K562 (cell line): ENCODE measurements around the gene ZNF440. TPM values are rescaled to one million over a fixed set of nuclear protein-coding genes. Genes with fewer than 3 reads are reported as not detected.

Source experiments
- ATAC-seq: fragments of 200-7000 bp; cut with Tn5 transposase; 3 replicates; pipeline ENCODE4 v1.9.1; 2020; ENCODE audit warnings: moderate library complexity
- BruUV-seq: library from RNA; stranded (reverse); fragments of 400-500 nt; replicated peaks from 2 replicates; lab custom pipeline; 2021; lab: Mats Ljungman, UMichigan
- CTCF ChIA-PET: fragments of 300-600 bp; formaldehyde crosslinking; extraction: SDS; loops from one replicate; lab custom pipeline; 2021; ENCODE audit warnings: low intra/inter-chr PET ratio; lab: Yijun Ruan, JAX
- POLR2A ChIA-PET: fragments of 300-600, 350-650 bp; sonication (Branson Sonifier 250); formaldehyde crosslinking; extraction: SDS; loops from one replicate; lab custom pipeline; 2021; ENCODE audit warnings: antibody characterized with exemption, inconsistent platforms; lab: Yijun Ruan, JAX
- DNase-seq, 4 experiments: peaks; one replicate each; pipeline versions ENCODE4 v3.0.0 to v3.0.0-alpha.2; 2011 to 2018; ENCODE audit warnings: low spot score in 3 of 4, mixed read lengths in 3 of 4; ENCODE audit errors: extremely low read depth in 1 of 4
- FAIRE-seq: peaks from 2 replicates; lab custom pipeline; 2011; peaks lifted over from hg19 to GRCh38; lab: Jason Lieb, UNC
- H2AFZ ChIP-seq: 2 replicates; pipeline ENCODE4 v1.6.0; 2011; ENCODE audit warnings: low read depth, low read length, control low read depth, inconsistent platforms
- H3K27ac ChIP-seq: fragments of 200-600 bp; 3 replicates; pipeline ENCODE4 v1.8.0; 2011; ENCODE audit warnings: low read depth, mild to moderate bottlenecking, control low read depth, inconsistent platforms, low read length, moderate library complexity, mixed read lengths; ENCODE audit errors: extremely low read depth
- H3K27me3 ChIP-seq, 2 experiments: fragments of 300-600 bp in 1 of 2; 2 replicates in 1 of 2; 3 replicates in 1 of 2; pipeline versions ENCODE4 v1.6.0 to v1.8.0; 2011; ENCODE audit warnings: inconsistent platforms in 2 of 2, low read length in 2 of 2, mild to moderate bottlenecking in 1 of 2, mixed read lengths in 1 of 2, moderate library complexity in 1 of 2; ENCODE audit not compliant: control insufficient read depth in 2 of 2, insufficient read depth in 2 of 2
- H3K36me3 ChIP-seq: fragments of 300-600 bp; 3 replicates; pipeline ENCODE4 v1.8.0; 2011; ENCODE audit warnings: mild to moderate bottlenecking, low read length, inconsistent platforms; ENCODE audit not compliant: control insufficient read depth, insufficient read depth
- H3K4me1 ChIP-seq, 2 experiments: fragments of 200-600 bp in 1 of 2; replicated peaks in 1 of 2; 2 replicates in 1 of 2; 3 replicates in 1 of 2; pipeline versions ENCODE4 v1.5.1 to v1.8.0; 2011; ENCODE audit warnings: inconsistent platforms in 2 of 2, low read length in 2 of 2, mild to moderate bottlenecking in 1 of 2, mixed read lengths in 1 of 2, moderate library complexity in 1 of 2; ENCODE audit not compliant: control insufficient read depth in 2 of 2, insufficient read depth in 2 of 2
- H3K4me2 ChIP-seq: 2 replicates; pipeline ENCODE4 v1.6.1; 2011; ENCODE audit warnings: low read length, control low read depth, inconsistent platforms, mixed read lengths; ENCODE audit not compliant: insufficient read depth
- H3K4me3 ChIP-seq: fragments of 200-600 bp; sonication (generic), shearing (Covaris generic); 2 replicates; pipeline ENCODE4 v1.5.1; 2016; ENCODE audit warnings: control low read depth, inconsistent platforms
- H3K79me2 ChIP-seq: fragments of 200-600 bp; 3 replicates; pipeline ENCODE4 v1.8.0; 2011; ENCODE audit warnings: low read length, inconsistent platforms; ENCODE audit not compliant: control insufficient read depth, insufficient read depth
- H3K9ac ChIP-seq, 2 experiments: 2 replicates each; pipeline versions ENCODE4 v1.6.0 to v1.6.1; 2011; ENCODE audit warnings: low read depth in 2 of 2, low read length in 2 of 2, control low read depth in 1 of 2, inconsistent platforms in 1 of 2, mild to moderate bottlenecking in 1 of 2, mixed read lengths in 1 of 2; ENCODE audit not compliant: insufficient read depth in 1 of 2
- H3K9me1 ChIP-seq: one replicate; pipeline ENCODE4 v1.6.0; 2011; ENCODE audit warnings: inconsistent platforms, mild to moderate bottlenecking, low read length, moderate library complexity; ENCODE audit not compliant: control insufficient read depth, insufficient read depth
- H3K9me3 ChIP-seq: replicated peaks from 2 replicates; pipeline ENCODE4 v1.5.1; 2011; ENCODE audit warnings: low read depth, low read length, inconsistent platforms; ENCODE audit not compliant: control insufficient read depth, insufficient read depth
- H4K20me1 ChIP-seq: replicated peaks from 2 replicates; pipeline ENCODE4 v1.6.1; 2011; ENCODE audit warnings: low read length, inconsistent platforms, mixed read lengths; ENCODE audit not compliant: control insufficient read depth, insufficient read depth
- CREB5 ChIP-seq: fragments of 250-450 bp; sonication (Bioruptor Pico); IDR thresholded peaks from 2 replicates; pipeline ENCODE4 v1.5.0; 2020; ENCODE audit warnings: mild to moderate bottlenecking
- E2F8 ChIP-seq: fragments of 450-650 bp; IDR thresholded peaks from 2 replicates; pipeline ENCODE4 v1.7.1; 2018; ENCODE audit warnings: mild to moderate bottlenecking, low read depth; ENCODE audit not compliant: partially characterized antibody
- ETS2 ChIP-seq: IDR thresholded peaks from 2 replicates; pipeline ENCODE4 v1.6.1; 2016; ENCODE audit warnings: borderline replicate concordance, missing genetic modification characterization, mild to moderate bottlenecking, moderate library complexity, missing compliant biosample characterization; ENCODE audit not compliant: poor library complexity, severe bottlenecking
- GATAD2A ChIP-seq: fragments of 450-650 bp; IDR thresholded peaks from 2 replicates; pipeline ENCODE4 v1.6.1; 2017
- JUND ChIP-seq, 2 experiments: IDR thresholded peaks; 2 replicates in 1 of 2; 3 replicates in 1 of 2; pipeline ENCODE4 v1.6.1; 2011; ENCODE audit warnings: borderline replicate concordance in 2 of 2, low read depth in 2 of 2, low read length in 2 of 2, improper control_type of control experiment in 1 of 2, missing biosample characterization in 1 of 2, missing genetic modification characterization in 1 of 2, missing genetic modification reagents in 1 of 2
- WGBS: fragments of 100-300 bp; shearing (Covaris generic); methylation state at CpG from one replicate; pipeline ENCODE4 v1.1.6; 2016; ENCODE audit warnings: low coverage, mixed read lengths; ENCODE audit not compliant: insufficient coverage; ENCODE audit errors: missing lambda C conversion rate; 5-methylcytosine and 5-hydroxymethylcytosine counted together
- in situ Hi-C: fragments of 300-500 bp; cut with MboI; formaldehyde crosslinking; loops from 4 replicates; pipeline ENCODE4 v1.15.0; 2018; ENCODE audit warnings: inconsistent platforms, mixed read lengths
- intact Hi-C: fragments of 100-400 bp; cut with micrococcal nuclease; formaldehyde crosslinking; loops from 2 replicates; pipeline ENCODE4 v1.14.2; 2022
- polyA plus RNA-seq, 8 experiments: library from polyadenylated mRNA; depleted of rRNA in 4 of 8; stranded (reverse) in 5 of 8; unstranded in 3 of 8; fragments of >200 nt; fragmentation: Nextera tagmentation in 2 of 8; fragmentation: Illumina TruSeq in 1 of 8; extraction: Ambion mirVana in 2 of 8; extraction: Trizol in 1 of 8; gene quantifications; 2 replicates each; pipeline versions ENCODE4 v1.2.1 to v1.2.3, GENCODE V29; 2011 to 2014; ENCODE audit warnings: inconsistent platforms in 1 of 8, missing spikeins in 1 of 8
- total RNA-seq, 7 experiments: library from RNA; depleted of rRNA in 6 of 7; stranded (reverse); fragments of >200 nt in 6 of 7; fragmentation: Illumina TruSeq in 2 of 7; extraction: Trizol in 2 of 7; gene quantifications; 2 replicates each; pipeline versions ENCODE4 v1.2.1 to v1.2.3, GENCODE V29; 2011 to 2021; ENCODE audit warnings: low replicate concordance in 1 of 7

Gene ZNF440
- total and polyA plus RNA-seq, 9 of the 15 experiments (the other 6 are each of a cell fraction or from before 2014, with no cell fraction given) = 5.9 to 32.6 (median 13.4) TPM

GRCh38 chr19:11868188-11868587 is 54.1 kb downstream of the ZNF440 start (continued):
- TF ChIP-seq E2F8 = no peak

- Histone ChIP-seq H3K4me3 (no peak overlapping the region), H3K9me1 (no peaks in the 10 kb centered on the region), H3K27me3 (peaks cover 2 to 6% of the 10 kb centered on the region in 2 experiments; a peak in 3 of 5 replicates), H3K9ac (no peak overlapping the region), H3K9me3 (peaks cover 8% of the 10 kb centered on the region), H3K4me2 (no peak overlapping the region), H3K36me3 (no peaks in the 10 kb centered on the region), H3K27ac (no peak overlapping the region), H4K20me1 (no peaks in the 10 kb centered on the region), H3K79me2 (no peaks in the 10 kb centered on the region), H3K4me1 (no peaks in the 10 kb centered on the region), H2AFZ (no peak overlapping the region)
- 3% methylated on average over 9 of the region's 9 CpGs for WGBS
- FAIRE-seq (no peak), DNase-seq (no peak), ATAC-seq (no peak)
- ChIA-PET POLR2A (no interaction called here), CTCF (no interaction called here)
- in situ Hi-C loops = no loop called here
- no TSS peak for BruUV-seq
- TF ChIP-seq ETS2 = no peak
- no peak for TF ChIP-seq CREB5 (CRISPR knock-in tag)
- no peak for TF ChIP-seq JUND (IDR thresholded peaks at IDR 0.05; ENCODE audit: borderline replicate concordance, low read depth, low read length)
- TF ChIP-seq JUND (tag; IDR thresholded peaks at IDR 0.05; ENCODE audit: borderline replicate concordance, low read depth, low read length) = no peak
- TF ChIP-seq GATAD2A = no peak
- intact Hi-C loops = no loop called here
Observed at GRCh38 chr19:11872624-11873023, 58.6 kb downstream of the ZNF440 start.
